ENCODE results near the gene FGD2.

FGD2 gene, protein sequence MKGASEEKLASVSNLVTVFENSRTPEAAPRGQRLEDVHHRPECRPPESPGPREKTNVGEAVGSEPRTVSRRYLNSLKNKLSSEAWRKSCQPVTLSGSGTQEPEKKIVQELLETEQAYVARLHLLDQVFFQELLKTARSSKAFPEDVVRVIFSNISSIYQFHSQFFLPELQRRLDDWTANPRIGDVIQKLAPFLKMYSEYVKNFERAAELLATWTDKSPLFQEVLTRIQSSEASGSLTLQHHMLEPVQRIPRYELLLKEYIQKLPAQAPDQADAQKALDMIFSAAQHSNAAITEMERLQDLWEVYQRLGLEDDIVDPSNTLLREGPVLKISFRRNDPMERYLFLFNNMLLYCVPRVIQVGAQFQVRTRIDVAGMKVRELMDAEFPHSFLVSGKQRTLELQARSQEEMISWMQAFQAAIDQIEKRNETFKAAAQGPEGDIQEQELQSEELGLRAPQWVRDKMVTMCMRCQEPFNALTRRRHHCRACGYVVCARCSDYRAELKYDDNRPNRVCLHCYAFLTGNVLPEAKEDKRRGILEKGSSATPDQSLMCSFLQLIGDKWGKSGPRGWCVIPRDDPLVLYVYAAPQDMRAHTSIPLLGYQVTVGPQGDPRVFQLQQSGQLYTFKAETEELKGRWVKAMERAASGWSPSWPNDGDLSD

DNA sequence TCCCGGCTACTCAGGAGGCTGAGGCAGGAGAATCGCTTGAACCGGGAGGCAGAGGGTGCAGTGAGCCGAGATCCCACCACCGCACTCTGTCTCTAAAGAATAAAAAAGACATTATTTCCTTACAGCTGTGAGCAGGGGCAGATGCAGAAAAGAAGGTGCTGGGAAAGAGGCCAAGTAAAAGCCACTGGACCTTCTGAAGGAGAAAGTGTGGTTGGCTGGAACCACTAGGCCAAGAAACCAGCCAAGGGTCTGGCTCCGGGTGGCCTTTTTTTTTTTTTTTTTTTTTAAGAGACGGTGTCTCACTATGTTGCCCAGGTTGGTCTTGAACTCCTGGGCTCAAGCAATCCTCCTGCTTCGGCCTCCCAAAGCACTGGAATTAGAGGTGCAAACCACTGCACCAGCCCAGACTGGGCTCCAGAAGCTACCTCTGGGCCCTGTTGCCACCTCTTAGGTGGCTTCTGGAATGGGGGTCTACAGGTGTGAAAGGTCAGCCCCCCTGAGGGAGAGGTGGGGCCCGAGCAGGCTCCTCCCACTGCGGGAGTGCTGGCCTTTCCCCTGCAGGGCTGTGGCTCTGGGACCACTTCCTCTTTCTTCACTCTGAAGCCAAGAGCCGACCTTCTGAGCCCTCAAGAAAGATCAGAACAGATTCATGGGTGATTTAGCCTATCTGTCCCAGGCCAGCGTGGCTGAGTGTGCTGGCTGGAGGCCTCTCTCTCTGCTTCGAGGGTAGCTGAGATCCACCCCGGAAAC, at the start of gene FGD2:
Gene FGD2, plus strand, starts transcription at position 595 of the 750 bp plus-strand sequence. CDS start 163 bp downstream, outside the sequence.
- DNase-seq, result no peak

DNA sequence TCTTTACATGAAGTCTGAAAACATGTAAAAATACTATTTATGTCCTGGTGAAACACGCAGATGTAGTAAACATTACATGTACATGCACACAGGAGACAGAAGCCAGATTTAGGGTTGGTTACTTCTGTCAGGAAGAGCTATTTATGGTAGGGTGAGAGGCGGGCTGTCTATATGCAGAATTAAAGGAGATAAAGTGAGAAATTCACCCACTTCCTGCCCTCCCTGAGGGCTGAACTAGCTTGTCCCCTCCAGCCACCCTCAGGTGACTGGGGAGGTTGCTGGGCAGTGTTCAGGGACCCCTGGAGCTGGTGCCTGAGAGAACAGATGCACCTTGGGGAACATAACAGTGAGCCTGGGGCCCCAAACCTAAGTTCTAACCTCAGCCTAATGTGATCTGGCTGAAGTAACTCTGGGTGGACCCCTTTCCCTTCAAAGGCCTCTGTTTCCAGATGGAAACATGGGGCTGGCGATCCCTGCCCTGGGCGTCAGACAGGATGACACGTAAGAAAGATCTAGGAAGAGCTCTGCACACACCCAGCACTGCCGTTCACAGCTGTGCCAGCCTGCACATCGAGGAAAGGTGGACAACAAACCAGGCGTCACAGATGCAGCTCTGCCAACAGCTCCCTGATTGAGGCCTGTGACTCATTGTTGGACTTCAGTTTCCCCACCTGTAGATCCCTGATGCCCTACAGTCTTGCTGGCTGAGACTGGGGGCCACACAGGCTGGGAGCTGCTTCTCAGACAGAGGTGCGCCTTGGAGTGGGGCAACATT, 49.6 kb upstream of the FGD2 start:
- no peak for DNase-seq

DNA sequence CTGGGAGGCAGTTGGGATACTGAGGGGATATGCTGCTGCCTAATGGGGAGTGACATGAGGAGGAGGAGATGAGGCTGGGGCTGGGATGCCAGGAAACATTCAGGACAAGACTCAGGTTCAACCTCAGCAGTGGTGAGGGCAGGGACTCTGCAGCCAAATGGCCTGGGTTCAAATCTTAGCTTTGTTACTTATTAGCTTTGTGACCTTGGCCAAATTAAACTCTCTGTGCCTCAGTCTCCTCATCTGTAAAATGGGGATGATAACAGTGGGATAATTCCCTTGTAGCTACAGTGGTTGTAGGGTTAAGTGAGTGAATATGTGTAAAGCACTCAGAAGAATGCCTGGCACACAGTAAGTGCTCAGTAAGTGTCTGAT, 49.0 kb upstream of the FGD2 start:
- no peak for DNase-seq

DNA sequence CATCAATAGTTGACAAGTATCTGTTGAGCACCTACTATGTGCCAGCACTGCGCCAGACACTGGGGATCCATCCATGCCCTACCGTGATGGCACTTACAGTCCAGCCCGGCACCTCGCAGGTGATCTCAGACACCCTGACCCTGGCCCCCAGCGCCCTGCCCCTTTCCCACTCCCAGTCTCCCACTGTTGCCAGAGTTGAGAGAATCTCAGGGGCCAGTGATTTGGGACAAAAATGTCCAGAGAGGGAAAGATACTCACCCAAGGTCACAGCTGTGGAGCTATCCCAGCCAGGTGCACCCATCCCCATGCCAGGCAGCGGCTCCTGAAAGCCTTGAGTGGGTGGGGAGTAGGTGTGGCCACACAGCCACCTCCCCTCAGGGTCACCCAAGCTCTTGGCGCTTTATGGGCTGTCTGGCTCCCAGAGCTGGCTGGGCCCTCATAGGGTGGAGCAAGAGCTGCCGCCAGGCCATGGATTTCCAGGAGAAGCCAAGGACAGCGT, 47.6 kb upstream of the FGD2 start:
- no peak for DNase-seq

DNA sequence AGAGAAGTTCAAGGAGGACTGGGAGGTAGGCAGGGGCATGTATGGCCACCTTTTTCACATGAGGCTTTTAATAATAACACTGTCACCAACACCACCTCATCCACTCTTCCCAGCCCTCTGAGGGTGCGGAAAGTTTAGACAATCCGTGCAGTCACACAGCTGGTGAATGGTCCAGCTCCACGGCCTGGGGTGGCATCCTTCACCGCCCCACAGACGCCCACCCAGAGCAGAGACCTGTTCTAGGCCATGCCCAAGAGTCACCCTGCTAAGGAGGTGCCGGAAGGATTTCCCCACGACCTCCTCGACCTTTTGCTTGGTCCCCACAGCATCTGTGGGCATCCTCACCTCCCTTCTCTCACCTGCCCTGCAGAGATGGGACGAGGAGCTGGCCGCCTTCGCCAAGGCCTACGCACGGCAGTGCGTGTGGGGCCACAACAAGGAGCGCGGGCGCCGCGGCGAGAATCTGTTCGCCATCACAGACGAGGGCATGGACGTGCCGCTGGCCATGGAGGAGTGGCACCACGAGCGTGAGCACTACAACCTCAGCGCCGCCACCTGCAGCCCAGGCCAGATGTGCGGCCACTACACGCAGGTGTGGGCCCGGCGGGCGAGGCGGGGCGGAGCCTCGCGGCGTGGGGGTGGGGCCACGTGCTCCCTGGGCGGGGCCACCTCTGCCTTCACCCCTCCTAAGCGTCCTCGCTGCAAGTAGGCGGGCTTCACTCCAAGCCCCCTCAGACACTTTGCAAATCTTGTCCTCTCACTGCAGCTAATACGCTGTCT, 46.5 kb upstream of the FGD2 start:
- no peak for DNase-seq

DNA sequence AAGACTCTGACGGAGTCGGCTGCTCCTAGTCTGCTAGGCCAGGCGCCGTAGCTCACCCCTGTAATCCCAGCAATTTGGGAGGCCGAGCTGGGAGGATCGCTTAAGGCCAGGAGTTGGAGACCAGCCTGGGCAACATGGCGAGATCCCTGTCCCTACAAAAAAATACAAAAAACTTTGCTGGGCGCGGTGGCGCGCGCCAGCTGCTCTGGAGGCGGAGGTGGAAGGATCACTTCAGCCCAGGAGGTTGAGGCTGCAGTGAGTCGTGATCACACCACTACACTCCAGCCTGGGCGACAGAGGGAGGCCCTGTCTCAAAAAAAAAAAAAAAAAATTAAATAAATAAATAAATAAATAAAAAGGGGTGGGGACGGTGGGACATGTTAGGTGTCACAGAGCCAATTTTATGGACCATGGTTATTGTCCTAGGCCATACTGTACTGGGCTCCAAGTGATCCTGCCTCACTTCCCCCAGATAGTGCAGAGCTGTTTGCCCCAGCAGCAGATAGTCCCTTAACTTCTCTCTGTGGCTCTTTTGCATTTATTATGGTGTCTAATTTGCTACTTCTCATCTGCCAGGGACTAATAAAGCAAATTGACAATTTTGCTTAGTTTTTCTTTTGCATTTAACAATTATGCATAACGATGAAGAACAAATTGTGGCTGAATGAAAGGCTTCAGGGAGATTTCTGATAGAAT, 45.8 kb upstream of the FGD2 start:
- no peak for DNase-seq

DNA sequence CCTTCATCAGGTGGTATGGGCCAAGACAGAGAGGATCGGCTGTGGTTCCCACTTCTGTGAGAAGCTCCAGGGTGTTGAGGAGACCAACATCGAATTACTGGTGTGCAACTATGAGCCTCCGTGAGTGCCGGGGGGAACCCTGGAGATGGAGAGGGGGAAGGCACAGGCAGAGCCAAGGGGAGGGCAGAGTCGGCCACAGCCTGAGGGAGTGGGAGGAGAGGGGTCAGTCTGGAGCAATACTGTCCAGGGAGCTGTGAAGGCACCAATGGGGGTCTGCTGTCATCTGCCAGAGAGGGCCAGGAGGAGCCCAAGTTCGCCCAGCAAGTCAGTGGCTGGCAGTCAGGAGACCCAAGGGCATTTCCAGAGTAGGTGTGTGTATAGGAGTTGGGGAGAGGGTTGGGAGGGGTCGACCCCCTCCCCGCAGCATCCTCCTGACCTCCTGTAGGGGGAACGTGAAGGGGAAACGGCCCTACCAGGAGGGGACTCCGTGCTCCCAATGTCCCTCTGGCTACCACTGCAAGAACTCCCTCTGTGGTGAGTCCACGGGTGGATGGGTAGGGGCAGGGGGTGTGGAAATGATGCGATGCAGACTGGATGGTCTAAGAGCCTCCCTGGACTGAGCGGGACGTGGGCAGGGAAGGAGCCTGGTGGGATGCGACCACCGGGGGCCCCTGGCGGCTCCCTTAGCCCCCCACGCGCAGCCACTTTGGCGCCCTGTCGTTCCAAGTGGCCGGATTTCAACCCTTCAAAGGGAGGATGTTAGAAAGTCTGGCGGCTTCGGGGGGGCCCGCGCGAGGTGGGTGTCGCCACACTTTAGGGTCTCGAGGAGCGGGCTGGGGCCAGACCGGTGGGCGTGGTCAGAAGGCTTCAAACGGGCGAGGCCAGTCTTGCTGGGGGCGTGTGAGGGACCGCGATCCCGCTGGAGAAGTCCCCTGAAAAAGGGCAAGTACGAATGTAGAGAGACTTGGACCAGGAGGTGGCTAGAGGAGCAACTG, 43.7 kb upstream of the FGD2 start:
- no peak for DNase-seq

DNA sequence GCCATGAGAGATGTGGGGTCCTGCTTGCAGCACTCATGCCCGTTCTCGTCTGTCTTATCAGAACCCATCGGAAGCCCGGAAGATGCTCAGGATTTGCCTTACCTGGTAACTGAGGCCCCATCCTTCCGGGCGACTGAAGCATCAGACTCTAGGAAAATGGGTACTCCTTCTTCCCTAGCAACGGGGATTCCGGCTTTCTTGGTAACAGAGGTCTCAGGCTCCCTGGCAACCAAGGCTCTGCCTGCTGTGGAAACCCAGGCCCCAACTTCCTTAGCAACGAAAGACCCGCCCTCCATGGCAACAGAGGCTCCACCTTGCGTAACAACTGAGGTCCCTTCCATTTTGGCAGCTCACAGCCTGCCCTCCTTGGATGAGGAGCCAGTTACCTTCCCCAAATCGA, 42.6 kb upstream of the FGD2 start:
- DNase-seq, result no peak

DNA sequence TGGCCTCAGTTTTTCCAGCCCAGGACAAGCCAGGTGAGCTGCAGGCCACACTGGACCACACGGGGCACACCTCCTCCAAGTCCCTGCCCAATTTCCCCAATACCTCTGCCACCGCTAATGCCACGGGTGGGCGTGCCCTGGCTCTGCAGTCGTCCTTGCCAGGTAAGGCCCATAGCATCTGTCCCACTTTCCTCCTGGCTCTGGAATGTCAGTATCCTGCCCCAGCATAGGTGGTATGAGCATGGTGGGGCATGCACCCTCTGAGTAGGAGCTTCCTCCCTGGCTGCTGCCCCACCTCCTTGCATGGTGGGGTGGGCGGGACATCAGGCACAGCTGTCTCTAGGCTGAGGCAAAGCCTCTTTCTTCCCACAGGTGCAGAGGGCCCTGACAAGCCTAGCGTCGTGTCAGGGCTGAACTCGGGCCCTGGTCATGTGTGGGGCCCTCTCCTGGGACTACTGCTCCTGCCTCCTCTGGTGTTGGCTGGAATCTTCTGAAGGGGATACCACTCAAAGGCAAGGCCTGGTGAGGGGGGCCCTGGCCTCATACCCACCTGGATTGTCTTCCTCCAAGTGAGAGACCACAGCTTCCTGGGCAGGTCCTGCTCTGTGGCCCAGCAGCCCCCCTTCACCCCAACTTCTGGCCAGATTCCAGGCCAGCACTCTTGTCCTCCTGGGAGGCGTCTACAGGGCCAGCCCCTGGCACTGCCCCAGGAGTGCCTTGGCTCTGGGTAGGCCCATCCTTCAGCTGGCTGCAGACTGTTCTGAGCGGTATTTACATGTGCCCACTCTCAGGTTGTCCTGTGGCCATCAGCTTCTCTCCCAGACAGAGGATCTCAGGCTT, 41.8 kb upstream of the FGD2 start:
- DNase-seq, result no peak

DNA sequence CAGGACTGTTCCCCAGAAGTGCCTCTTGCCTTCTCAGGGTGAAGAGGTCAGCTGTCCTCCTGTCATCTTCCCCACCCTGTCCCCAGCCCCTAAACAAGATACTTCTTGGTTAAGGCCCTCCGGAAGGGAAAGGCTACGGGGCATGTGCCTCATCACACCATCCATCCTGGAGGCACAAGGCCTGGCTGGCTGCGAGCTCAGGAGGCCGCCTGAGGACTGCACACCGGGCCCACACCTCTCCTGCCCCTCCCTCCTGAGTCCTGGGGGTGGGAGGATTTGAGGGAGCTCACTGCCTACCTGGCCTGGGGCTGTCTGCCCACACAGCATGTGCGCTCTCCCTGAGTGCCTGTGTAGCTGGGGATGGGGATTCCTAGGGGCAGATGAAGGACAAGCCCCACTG, 41.1 kb upstream of the FGD2 start:
- DNase-seq, result no peak

DNA sequence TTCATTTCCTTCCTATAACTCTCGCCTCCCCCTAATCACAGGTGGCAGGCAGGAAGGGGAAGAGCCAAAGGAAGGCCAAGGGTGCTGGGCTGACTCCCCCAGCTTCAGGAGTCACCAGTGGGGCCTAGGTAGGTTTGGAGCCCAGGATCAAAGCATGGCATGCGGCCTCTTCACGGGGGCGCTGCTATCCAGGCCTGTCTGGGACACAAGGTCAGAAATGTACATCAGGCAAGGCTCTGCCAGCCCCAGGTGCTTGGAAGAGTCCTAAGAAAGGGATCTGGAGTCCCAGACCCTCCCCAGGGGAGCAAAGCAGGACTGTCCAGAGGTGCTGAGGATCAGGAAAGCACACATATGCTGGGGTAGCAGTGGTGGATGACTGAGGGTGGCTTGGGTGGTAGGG, 40.5 kb upstream of the FGD2 start:
- no peak for DNase-seq

DNA sequence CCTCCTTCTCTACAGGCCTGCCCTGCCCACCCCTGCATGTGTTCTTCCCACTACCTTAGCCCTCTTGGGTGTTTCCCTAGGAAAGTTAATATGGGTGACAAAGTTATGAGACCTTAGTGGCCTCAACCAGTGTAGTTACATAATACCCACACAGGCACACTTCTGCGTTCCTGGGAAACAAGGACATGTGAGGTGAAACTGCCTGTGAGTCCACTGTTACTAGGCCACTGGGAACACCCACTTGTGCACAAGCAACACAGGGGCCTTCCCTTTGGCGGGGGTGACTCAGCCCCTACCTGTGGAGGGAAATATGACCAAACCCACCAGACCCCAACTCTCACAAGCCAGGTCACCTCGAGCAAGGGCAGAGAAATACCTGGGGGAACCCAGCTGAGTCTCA, 38.2 kb upstream of the FGD2 start:
- DNase-seq, result no peak

DNA sequence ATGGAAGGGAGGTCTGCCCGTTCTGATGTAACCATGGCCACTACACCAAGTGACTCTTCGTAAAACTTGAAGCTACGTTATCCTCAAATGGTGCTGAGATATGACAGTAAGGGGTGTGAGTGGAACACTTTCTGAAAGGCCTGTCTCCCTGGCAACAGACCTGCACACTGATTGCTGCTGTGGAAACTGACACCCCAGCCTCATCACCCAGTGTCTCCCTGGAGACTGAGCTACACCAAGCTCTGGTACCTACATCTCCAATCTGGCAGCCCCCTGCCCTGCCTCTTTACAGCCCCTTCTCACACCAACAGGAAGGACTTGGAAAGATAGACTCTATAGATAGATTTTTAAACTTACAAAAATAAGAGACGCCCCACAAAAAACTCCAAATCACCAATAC, 37.7 kb upstream of the FGD2 start:
- no peak for DNase-seq

DNA sequence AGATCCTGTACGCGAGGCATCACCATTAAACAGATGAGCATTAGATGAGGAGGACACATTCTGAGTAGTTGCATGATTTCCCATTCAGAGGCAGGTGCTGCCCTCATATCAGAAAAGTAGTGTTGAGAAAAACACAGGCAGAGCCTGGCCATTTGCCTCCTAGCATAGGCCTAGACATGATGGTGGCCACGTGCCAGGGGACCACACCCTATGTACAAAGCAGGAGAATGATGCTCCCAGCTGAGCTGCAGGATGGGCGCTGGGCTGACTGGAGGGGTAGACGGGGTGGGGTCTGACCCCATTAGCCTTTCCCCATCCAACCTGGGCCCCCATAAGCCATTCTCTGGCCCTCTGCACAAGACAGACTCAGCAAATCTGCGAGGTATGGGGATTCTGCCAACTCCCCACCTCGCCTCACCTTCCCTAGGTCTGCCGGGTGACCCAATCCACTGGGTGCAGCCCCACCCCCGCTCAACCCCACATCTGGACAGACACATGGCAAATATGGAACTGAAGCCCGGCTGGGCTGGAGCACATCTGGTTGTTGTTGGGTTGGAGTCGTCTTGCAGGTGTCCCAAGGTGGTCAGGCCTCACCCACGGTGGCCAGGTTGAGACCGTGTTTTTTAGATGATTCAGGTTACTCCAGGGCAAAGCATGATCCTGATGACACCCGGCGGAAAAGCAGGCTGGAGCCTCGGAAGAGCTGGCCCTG, 37.0 kb upstream of the FGD2 start:
- DNase-seq, result no peak

DNA sequence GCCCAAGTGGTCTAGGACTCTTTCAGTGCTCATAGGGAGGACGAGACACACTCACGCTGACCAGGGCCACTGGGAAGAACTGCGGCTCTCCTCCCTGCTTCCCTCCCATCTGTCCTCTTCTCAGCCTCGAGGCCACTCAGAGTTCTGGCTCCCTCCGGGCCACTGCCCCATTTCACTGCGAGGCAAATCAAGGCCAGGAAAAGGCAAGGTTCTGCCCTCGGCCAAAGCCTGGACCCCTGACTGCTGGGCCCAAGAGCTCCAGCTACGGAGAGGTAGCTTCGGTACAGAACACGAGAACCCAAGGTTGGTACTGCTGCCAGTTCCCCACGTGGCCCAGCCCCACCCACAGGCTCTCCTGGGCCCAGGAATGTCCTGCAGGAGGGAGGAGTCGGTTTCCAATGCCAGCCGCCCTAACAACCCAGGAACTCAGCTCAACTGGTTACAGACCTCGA, 36.2 kb upstream of the FGD2 start:
- no peak for DNase-seq

DNA sequence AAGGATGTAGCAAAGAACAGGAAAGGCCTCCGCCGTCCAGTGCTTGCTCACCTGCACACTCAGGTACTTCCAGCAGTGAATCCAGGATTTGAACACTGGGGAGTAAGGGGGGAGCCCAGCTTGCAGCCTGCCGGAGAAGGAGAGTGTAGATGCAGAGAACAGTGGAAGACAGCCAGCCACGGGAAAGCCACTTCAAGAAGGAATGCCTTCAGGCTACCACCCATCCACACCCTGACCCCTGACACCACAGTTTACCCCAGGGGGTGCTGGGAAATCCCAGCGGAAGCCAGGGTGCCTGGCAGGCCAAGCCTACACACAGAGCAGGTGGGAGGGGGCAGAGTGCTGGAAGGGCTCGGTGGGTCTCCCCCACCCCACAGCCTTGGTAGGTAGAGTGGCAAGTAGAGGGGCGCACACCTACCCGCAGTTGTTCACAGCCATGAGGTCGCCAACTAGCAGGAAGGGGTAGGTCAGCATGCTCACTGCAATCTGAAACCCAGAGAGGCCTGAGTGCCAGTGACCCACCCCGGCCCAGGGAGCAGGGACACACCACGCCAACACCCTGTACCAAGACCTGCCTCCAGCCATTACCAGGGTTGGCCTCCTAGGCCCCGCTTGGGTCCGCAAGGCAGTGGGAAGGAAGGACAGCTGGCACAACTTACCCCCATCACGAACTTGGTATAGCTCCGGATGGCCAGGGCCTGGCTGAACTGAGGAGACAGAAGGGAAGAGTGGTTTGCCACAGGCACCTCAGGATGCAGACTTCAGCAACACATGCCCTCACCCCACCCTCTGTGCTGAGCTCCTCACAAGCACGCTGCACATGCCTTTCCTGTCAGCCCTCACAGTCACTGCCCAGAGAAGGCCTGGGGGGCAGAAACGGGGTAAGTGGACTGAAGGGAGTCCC, 35.2 kb upstream of the FGD2 start:
- DNase-seq, result no peak

All from NCI-H146 (cell line).